Nephron (organoid): ENCODE data around the gene ATP8A1.

Experiments
- H3K27ac Mint-ChIP-seq, 3 experiments: 2 replicates each; pipeline ENCODE4 v1.8.0; 2020; ENCODE audit warnings: mixed read lengths in 3 of 3, mild to moderate bottlenecking in 2 of 3, moderate library complexity in 1 of 3
- H3K27me3 Mint-ChIP-seq: 2 replicates; pipeline ENCODE4 v1.8.0; 2021; ENCODE audit warnings: low read depth, mild to moderate bottlenecking, moderate library complexity, mixed read lengths
- H3K36me3 Mint-ChIP-seq: 2 replicates; pipeline ENCODE4 v1.8.0; 2020; ENCODE audit warnings: low read depth, mixed read lengths
- H3K4me1 Mint-ChIP-seq: 2 replicates; pipeline ENCODE4 v1.8.0; 2020; ENCODE audit warnings: mixed read lengths
- H3K4me3 Mint-ChIP-seq, 3 experiments: 2 replicates each; pipeline ENCODE4 v1.8.0; 2020; ENCODE audit warnings: mild to moderate bottlenecking in 3 of 3, mixed read lengths in 3 of 3, moderate library complexity in 2 of 3
- H3K9me3 Mint-ChIP-seq: 2 replicates; pipeline ENCODE4 v1.8.0; 2020; ENCODE audit warnings: mixed read lengths
- TF ChIP-seq, protein P1 (sequence below), 3 experiments: fragments of 200-600 bp; sonication (generic); IDR thresholded peaks; one replicate each; pipeline ENCODE4 v1.5.0; 2021; ENCODE audit warnings: antibody characterized with exemption in 3 of 3; ENCODE audit not compliant: unreplicated experiment in 3 of 3

Gene ATP8A1

DNA sequence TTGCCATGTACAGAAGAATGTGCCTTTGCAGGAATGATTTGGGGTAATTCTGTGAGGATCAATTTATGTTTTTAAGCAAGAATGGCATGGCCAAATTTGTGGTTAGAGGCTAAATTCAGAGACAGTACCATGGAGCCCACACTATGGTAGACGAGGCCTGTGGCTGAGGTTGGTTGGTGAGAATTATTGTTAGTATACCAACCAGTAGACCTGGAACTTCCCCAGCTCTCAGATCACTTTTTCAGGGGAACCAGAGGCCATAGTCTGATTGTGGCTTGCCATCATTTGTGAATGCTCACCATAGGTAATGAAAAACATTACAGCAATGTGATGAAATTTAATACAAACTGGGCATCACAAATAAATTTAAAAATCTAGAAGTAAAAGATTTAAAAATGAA, 203.3 kb downstream of the ATP8A1 start:
- peaks cover 22% of the 10 kb centered on the region for H3K4me1 Mint-ChIP-seq
- H3K36me3 Mint-ChIP-seq = peaks cover 4% of the 10 kb centered on the region
- no peak overlapping the region for H3K4me3 Mint-ChIP-seq
- H3K27me3 Mint-ChIP-seq = no peaks in the 10 kb centered on the region
- H3K9me3 Mint-ChIP-seq = no peaks in the 10 kb centered on the region
- peak overlapping the region in 1 of 3 experiments; percentile 77 for H3K27ac Mint-ChIP-seq
- TF ChIP-seq, protein P1, sequence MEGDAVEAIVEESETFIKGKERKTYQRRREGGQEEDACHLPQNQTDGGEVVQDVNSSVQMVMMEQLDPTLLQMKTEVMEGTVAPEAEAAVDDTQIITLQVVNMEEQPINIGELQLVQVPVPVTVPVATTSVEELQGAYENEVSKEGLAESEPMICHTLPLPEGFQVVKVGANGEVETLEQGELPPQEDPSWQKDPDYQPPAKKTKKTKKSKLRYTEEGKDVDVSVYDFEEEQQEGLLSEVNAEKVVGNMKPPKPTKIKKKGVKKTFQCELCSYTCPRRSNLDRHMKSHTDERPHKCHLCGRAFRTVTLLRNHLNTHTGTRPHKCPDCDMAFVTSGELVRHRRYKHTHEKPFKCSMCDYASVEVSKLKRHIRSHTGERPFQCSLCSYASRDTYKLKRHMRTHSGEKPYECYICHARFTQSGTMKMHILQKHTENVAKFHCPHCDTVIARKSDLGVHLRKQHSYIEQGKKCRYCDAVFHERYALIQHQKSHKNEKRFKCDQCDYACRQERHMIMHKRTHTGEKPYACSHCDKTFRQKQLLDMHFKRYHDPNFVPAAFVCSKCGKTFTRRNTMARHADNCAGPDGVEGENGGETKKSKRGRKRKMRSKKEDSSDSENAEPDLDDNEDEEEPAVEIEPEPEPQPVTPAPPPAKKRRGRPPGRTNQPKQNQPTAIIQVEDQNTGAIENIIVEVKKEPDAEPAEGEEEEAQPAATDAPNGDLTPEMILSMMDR (IDR thresholded peaks at IDR 0.05; ENCODE audit: unreplicated experiment in 3 of 3) = no peak

DNA sequence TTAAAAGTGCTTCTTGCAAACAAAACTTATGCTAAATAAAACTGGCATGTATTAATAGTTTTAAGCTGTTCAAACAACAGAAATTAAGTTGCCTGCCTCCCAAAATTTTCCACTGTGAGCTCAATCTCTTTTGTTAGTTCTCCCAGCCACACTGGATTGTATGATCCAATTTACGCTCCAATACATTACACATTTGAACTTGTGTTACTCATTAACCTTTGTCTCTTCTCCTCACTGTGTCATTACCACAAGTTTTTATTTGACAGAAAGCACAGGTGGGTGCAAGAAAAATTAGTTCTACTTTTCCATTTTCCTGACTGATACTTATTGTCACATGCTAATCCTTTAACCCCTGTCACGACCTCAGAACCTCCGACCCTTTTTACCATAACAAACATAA, 204.1 kb downstream of the ATP8A1 start:
- TF ChIP-seq, protein P1 (IDR thresholded peaks at IDR 0.05; ENCODE audit: unreplicated experiment in 3 of 3) = no peak
- Mint-ChIP-seq H3K27me3 (no peaks in the 10 kb centered on the region), H3K9me3 (no peaks in the 10 kb centered on the region), H3K4me1 (peaks cover 22% of the 10 kb centered on the region), H3K4me3 (no peak overlapping the region), H3K27ac (peak overlapping the region; percentile 54 to 79 (median 77)), H3K36me3 (peaks cover 4% of the 10 kb centered on the region)

DNA sequence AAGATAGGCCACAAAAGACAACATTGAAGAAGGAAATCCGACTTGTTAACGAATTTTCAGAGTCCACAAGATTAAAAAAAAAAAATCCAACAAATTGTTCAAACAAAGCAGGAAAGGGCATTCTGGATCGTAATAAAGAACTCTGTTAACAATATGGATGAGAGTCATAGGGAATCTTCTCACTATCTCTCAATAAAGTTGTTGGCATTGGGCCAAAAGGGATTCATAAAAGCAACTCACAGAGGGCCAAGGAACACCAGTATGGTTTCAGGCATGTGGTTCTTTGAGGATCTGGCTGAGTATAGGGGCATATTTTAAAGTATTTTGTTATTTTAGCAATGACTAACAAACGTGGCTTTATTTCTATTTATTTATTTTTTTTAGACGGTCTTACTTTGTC, 210.1 kb downstream of the ATP8A1 start:
- TF ChIP-seq, protein P1 (IDR thresholded peaks at IDR 0.05; ENCODE audit: unreplicated experiment in 3 of 3) = no peak
- Mint-ChIP-seq H3K4me1 (peaks cover 2% of the 10 kb centered on the region), H3K27ac (no peak overlapping the region), H3K9me3 (no peaks in the 10 kb centered on the region), H3K36me3 (peaks cover 14% of the 10 kb centered on the region), H3K4me3 (no peak overlapping the region), H3K27me3 (peaks cover 4% of the 10 kb centered on the region)

DNA sequence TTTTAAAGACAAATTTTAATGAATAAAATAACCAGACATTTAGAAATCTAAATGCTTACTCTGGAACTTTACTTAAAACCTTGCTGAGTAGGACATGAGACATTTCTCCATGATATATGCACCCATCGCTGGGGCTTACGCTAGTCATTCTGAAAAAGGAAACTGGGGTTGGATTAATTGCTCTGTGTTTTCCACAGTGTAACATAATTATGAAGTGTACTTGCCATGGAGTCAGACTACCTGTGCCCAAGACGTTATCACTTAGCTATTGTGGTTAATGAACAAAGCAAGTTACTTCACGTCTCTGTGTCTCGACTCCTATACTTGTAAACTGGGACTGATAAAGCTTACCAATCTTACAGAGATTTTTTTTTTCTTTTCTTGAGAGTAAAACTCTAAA, 211.9 kb downstream of the ATP8A1 start:
- Mint-ChIP-seq H3K9me3 (no peaks in the 10 kb centered on the region), H3K36me3 (peaks cover 14% of the 10 kb centered on the region), H3K27me3 (peaks cover 4% of the 10 kb centered on the region), H3K4me3 (no peak overlapping the region), H3K27ac (no peak overlapping the region), H3K4me1 (no peaks in the 10 kb centered on the region)
- TF ChIP-seq, protein P1 (IDR thresholded peaks at IDR 0.05; ENCODE audit: unreplicated experiment in 3 of 3) = no peak

DNA sequence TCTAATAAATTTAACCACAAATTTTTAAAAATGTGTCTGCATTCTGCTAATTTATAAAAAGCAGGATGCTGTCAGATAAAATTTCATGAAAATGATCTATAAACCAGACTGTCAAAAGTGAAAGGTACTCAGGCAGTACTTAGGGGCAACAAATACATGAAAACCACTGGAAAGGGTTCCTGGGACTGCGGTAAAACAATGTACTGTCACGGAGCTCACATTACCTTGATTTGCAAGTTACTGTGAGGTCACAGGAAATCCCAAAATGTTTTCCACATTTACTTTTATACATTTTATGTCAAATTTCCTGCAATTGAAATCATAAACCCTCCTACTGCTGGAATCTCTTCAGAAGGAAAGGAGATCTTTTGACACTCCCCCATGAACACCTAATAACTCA, 214.3 kb downstream of the ATP8A1 start:
- Mint-ChIP-seq H3K27ac (peak overlapping the region in 1 of 3 experiments; percentile 17), H3K4me3 (no peak overlapping the region), H3K9me3 (no peaks in the 10 kb centered on the region), H3K36me3 (peaks cover 8% of the 10 kb centered on the region), H3K27me3 (peaks cover 4% of the 10 kb centered on the region), H3K4me1 (peaks cover 9% of the 10 kb centered on the region)
- TF ChIP-seq, protein P1 (IDR thresholded peaks at IDR 0.05; ENCODE audit: unreplicated experiment in 3 of 3) = no peak

DNA sequence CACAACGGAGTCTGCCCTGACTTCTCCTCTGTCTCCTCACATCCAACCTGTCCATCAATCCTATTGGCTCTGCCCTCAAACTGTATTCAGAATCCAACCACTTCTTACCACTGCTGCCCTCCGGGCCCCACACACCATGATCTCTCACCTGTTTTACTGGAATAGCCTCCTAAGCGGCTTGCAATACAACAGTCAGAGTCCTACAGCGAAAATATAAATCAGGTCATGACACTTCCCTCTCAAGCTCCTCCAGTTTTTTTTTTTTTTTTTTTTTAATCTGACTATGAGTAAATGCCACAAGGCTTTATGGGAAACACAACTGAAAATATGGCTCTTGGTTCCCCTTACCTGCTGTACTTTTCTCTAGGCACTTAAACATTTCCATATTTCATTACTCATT, 216.8 kb downstream of the ATP8A1 start:
- H3K4me1 Mint-ChIP-seq = peaks cover 18% of the 10 kb centered on the region
- TF ChIP-seq, protein P1 (IDR thresholded peaks at IDR 0.05; ENCODE audit: unreplicated experiment in 3 of 3) = no peak
- no peak overlapping the region for H3K4me3 Mint-ChIP-seq
- no peaks in the 10 kb centered on the region for H3K9me3 Mint-ChIP-seq
- peaks cover 4% of the 10 kb centered on the region for H3K27me3 Mint-ChIP-seq
- H3K36me3 Mint-ChIP-seq = peaks cover 5% of the 10 kb centered on the region
- peak overlapping the region in 1 of 3 experiments; percentile 37 for H3K27ac Mint-ChIP-seq
